Uterus (tissue), 2 donors: ENCODE measurements around the gene PDE1C.

Experiments used
- POLR2A ChIP-seq, 2 donors: fragments of 450-650 bp; IDR thresholded peaks; one replicate each; pipeline ENCODE4 v1.6.1; 2016; ENCODE audit warnings: antibody characterized with exemption in 2 of 2, mild to moderate bottlenecking in 1 of 2, moderate library complexity in 1 of 2
- TF ChIP-seq, protein P1 (sequence below), 4 experiments: fragments of 200-600 bp in 2 of 4; fragments of 450-650 bp in 2 of 4; sonication (generic) in 2 of 4; IDR thresholded peaks; one replicate each; pipeline ENCODE4 v1.5.1; 2016 to 2019; ENCODE audit warnings: antibody characterized with exemption in 4 of 4, mild to moderate bottlenecking in 2 of 4, moderate library complexity in 1 of 4

DNA sequence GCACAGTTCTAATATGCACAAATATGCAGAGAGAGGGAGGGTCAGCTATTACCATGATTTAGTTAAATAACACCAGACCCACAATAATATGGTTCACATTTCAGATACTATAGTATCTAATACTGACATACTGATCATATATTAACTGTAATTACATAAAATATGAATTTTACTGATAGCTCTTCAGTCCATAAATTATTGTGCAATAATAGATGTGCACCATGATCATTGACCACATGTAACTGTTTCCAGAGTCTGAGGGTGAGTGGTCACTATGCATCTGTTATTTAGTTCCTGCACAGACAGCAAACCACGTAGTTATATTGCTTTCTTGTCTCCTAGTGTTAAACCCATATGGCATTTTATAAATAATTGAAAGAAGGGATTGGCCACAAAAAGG lies 353.9 kb downstream of the PDE1C start:
- TF ChIP-seq, protein P1, sequence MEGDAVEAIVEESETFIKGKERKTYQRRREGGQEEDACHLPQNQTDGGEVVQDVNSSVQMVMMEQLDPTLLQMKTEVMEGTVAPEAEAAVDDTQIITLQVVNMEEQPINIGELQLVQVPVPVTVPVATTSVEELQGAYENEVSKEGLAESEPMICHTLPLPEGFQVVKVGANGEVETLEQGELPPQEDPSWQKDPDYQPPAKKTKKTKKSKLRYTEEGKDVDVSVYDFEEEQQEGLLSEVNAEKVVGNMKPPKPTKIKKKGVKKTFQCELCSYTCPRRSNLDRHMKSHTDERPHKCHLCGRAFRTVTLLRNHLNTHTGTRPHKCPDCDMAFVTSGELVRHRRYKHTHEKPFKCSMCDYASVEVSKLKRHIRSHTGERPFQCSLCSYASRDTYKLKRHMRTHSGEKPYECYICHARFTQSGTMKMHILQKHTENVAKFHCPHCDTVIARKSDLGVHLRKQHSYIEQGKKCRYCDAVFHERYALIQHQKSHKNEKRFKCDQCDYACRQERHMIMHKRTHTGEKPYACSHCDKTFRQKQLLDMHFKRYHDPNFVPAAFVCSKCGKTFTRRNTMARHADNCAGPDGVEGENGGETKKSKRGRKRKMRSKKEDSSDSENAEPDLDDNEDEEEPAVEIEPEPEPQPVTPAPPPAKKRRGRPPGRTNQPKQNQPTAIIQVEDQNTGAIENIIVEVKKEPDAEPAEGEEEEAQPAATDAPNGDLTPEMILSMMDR (IDR thresholded peaks at IDR 0.05) = no peak
- no peak for TF ChIP-seq POLR2A (IDR thresholded peaks at IDR 0.05)
